Activated CD4-positive, alpha-beta T cell treated with anti-CD3 and anti-CD28 coated beads for 1 hour (primary cell): Measurements from ENCODE around the gene SCYL2.
"Not testable (repeated sequence)": the region's sequence is repeated elsewhere in the genome, so short reads cannot be mapped to it uniquely, and the experiment has no call there.

Source experiments
- DNase-seq: peaks from one replicate; pipeline ENCODE4 v3.0.0-alpha.2; 2020

Gene SCYL2

GRCh38 chr12:100266835-100267602, at the start of gene SCYL2, which contains the start of gene DEPDC4:
Gene SCYL2 (plus strand): TSS chr12:100267177. CDS start chr12:100282971, 15,794 bp downstream.
Gene DEPDC4 (minus strand): TSS chr12:100267079. CDS start chr12:100267076, 3 bp downstream.
- peak; percentile 91 for DNase-seq

GRCh38 chr12:100219328-100220109, 47.5 kb upstream of the SCYL2 start:
- no peak for DNase-seq

- DNase-seq, result no peak
These were observed 45.5 kb upstream of the SCYL2 start for GRCh38 chr12:100221523-100221922.

- not testable (repeated sequence) for DNase-seq
These were observed 44.8 kb upstream of the SCYL2 start for GRCh38 chr12:100222173-100222572.

GRCh38 chr12:100225491-100225890, 41.5 kb upstream of the SCYL2 start:
- no peak for DNase-seq

GRCh38 chr12:100229036-100229635, 37.8 kb upstream of the SCYL2 start:
- no peak for DNase-seq

GRCh38 chr12:100229876-100230275, 37.1 kb upstream of the SCYL2 start:
- no peak for DNase-seq

- DNase-seq, result not testable (repeated sequence)
These were observed 35.1 kb upstream of the SCYL2 start for GRCh38 chr12:100231873-100232272.

DNA sequence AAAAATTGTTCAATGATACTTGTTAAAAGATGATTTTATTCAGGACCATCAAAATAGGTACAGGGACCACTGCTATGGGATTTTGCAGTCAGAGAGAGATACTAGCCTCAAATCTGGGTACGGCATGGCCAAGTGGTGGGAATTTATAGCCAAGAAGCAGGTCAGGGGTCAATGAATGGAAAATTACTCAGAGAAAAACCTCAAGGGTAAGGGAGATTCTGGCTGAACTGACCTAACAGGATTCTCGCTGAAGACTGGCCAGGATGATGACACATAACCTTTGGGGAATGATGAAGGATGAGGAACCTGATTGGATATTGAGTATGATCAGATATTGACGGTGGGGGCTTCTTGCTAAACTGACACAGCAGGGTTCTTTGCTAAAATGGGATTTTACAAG, 32.8 kb upstream of the SCYL2 start:
- DNase-seq, result no peak

GRCh38 chr12:100234591-100235304, 32.2 kb upstream of the SCYL2 start:
- DNase-seq, result no peak

DNA sequence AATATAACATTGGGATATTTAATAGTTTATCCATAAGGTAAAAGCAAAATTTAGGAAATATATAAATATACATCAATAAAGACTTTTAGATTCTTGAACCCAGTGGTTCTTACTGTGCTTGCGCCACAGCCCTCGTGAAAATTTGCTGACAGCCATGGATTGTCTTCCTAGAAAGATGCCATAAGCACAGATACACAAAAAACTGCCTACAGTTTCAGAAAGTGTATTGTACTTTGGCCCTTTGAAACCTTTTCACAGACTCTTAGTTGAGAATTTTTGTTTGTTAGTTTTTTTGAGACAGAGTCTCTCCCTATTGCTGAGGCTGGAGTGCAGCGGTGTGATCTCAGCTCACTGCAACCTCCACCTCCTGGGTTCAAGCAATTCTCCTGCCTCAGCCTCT, 28.2 kb upstream of the SCYL2 start:
- no peak for DNase-seq

DNA sequence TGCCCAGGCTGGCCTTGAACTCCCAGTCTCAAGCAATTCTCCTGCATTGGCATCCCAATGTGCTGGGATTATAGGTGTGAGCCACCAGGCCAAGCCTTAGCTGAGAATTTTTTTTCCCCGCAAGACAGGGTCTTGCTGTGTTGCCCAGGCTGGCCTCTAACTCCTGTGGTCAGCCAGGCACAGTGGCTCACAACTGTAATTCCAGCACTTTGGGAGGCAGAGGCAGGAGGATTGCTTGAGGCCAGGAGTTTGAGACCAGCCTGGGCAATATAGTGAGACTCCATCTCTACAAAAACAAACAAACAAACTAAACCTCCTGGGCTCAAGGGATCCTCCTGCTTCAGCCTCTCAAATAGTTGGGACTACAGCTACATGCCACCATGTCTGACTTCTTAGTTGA, 27.4 kb upstream of the SCYL2 start:
- DNase-seq, result no peak

DNA sequence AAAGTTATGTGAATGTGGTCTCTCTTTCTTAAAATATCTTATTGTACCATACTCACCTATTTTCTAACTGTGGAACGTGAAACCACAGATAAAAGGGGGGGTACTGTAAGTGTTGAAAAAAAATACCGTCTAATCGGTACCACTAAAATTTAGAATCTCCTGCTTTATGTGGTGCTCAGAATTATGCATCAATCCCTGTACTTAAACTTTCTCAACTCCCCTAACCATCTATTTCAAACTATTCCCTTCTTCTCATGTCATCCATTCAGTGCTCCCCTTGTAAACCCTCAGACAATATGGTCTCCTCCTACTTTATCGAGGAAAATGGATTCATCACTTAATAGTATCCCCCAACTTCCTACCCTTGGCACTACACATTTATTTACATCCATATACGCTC, 23.8 kb upstream of the SCYL2 start:
- DNase-seq, result no peak

GRCh38 chr12:100247765-100248164, 19.2 kb upstream of the SCYL2 start:
- DNase-seq, result no peak

- DNase-seq, result no peak
These were observed 18.1 kb upstream of the SCYL2 start for GRCh38 chr12:100248886-100249285.

DNA sequence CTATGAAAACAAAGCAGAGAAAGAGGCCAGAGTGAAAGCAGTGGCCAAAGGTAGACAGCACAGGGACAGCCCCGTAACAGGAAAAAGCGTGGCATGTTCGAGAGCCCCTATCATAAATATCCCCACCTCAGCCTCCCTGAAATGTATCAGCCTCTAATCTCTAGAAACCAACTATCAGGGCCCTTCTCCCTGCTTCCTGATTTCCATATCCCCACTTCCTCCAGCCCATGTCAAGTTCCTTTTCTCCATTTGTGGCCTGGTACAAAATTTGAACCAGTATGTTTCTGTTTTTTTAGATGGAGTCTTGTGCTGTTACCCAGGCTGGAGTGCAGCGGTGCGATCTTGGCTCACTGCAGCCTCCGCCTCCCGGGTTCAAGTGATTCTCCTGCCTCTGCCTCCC, 17.0 kb upstream of the SCYL2 start:
- DNase-seq, result no peak

DNA sequence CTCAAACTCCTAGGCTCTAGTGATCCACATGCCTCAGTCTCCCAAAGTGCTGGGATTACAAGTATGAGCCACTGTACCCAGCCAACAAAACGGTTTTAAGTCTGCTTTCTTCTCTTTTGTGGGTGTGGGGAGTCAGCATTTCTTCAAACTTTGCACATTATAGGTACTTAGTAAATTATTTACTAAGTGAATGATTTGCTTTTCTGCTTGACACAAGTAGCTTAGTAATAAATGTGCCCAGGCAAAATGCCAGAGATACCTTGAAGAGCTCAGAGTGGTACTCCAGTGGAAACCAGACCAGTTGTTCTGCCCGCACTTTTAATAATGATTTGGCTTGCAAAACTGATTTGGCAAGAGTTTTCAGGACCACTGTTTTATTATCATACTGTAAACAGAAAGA, 15.1 kb upstream of the SCYL2 start:
- DNase-seq, result no peak

- no peak for DNase-seq
These were observed 13.5 kb upstream of the SCYL2 start for GRCh38 chr12:100253437-100253836.

DNA sequence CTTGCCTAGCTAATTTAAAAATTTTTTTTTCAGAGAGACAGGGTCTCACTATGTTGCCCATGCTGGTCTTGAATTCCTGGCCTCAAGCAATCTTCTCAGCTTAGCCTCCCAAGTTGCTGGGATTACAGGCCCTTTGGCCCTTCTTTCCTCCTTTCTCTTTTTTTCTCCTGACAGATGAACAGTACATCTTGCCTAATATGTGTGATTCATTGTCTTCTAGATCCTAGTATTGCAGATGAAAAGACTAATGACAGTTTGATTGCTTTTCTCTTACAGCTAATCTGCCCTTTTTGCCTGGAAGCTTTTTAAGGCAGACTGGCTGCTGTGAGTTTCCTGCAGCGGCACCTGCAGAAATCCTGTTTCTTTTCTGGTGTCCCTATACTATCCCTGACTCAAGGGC, 12.1 kb upstream of the SCYL2 start:
- DNase-seq, result no peak

DNA sequence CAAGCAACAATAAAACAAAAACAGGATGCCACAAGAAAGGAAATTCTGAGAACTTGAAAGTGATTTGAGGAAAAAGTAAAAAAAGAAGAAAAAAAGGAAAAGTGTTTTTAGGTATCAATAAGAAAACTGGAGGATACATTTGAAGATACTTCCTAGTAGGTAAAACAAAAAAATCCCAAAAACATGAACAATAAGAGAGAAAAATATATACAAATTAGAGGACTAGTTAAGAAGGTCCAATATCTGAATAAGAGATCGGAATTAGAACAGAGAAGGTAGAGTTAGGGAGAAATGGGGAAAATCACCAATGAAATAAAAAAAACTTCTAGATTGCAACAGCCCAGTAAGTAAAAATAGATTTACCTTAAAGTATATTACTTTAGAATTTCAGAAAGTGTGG, 8.8 kb upstream of the SCYL2 start:
- DNase-seq, result no peak

DNA sequence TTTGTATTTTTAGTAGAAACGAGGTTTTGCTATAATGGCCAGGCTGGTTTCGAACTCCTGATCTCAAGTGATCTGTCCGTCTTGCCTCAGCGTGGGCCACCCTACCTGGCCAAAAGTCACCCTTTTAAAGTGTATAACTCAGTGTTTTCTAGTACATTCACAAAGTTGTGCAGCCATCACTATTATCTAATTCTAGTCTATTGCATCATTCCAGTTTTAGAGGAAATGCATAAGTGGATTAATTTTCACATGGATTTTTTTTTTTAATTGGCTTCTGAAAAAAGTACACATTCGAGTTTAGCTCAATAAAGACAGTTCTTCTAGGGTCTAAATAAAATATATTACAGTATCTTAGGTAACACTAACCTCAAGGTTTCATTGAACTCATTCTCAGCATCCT, 3.8 kb upstream of the SCYL2 start:
- no peak for DNase-seq

- DNase-seq, result not testable (repeated sequence)
These were observed 1.9 kb upstream of the SCYL2 start for GRCh38 chr12:100265107-100265506.
